ENCODE data around the gene COTL1. TPM values are rescaled to one million over a fixed set of nuclear protein-coding genes. Genes with fewer than 3 reads are reported as not detected.

Gene COTL1
- total and polyA plus RNA-seq, 2 of the 13 experiments (the other 11 are each of a cell fraction or from before 2014, with no cell fraction given) = 8.7 to 16.9 TPM

DNA sequence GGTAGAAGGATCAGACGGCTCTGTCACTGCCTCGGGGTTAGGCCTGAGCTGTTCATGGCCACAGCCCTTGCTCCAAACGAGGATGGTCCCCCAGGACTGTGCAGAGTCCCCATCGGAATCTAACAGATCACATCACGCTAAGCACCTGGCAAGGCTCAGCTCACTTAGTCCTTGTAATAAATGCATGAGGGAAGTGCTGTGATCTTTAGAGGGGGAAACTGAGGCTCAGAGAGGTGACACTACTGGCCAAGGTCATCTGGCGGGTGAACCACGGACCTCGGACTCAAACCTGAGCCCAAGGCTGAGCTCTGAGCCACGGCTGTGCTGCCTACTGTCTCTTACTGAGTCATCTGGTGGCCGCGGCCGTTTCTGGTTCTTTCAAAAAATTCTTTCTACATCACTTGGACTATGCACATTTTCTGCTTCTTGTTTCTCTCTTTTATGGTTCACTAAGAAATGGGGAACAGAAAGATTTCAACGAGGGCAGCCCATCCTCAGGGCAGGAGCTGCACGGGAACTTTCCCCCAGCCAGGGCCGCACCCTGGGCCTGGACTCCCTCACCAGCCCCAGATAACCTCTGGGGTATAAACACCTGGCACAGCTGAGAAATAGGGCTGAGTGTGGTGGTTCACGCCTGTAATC, 55.6 kb downstream of the COTL1 start:
- Histone ChIP-seq H3K9ac (ENCODE audit: insufficient read depth, low read depth, low read length) (no peak overlapping the region), H3K27me3 (ENCODE audit: control insufficient read depth in 1 of 2, insufficient read depth in 2 of 2, low read length in 2 of 2) (no peaks in the 10 kb centered on the region), H3K79me2 (ENCODE audit: insufficient read depth, low read length) (no peaks in the 10 kb centered on the region), H2AFZ (ENCODE audit: low read length) (no peak overlapping the region), H3K9me3 (ENCODE audit: low read length) (no peaks in the 10 kb centered on the region), H3K4me2 (ENCODE audit: low read depth, low read length) (no peak overlapping the region), H4K20me1 (ENCODE audit: insufficient read depth, low read length) (no peaks in the 10 kb centered on the region; the same call in 1 of the 2 replicates), H3K27ac (ENCODE audit: extremely low read length, insufficient read depth, low read length) (no peak overlapping the region), H3K4me3 (replicated peaks in 1 of 3; ENCODE audit: insufficient read depth in 1 of 3, low read depth in 2 of 3, low read length in 3 of 3) (no peak overlapping the region), H3K36me3 (replicated peaks in 1 of 2; ENCODE audit: control insufficient read depth in 1 of 2, insufficient read depth in 2 of 2, low read length in 2 of 2) (0 out of 5 replicates have a peak, but pooled peaks cover 0 to 2% of the 10 kb centered on the region in 2 experiments), H3K4me1 (ENCODE audit: insufficient read depth, low read length) (peaks cover 18% of the 10 kb centered on the region)
- WGBS (ENCODE audit: low lambda C conversion rate) = 54% methylated on average over 15 of the region's 16 CpGs
- no TSS peak for BruUV-seq (replicated peaks)
- FAIRE-seq = no peak
- intact Hi-C loops (cut with micrococcal nuclease; ENCODE audit: unreplicated experiment) = no loop called here
- in situ Hi-C loops (cut with HindIII; ENCODE audit: extremely low pct_ligation_motif_present, low pct_unique_long_range_greater_than_20kb) = no loop called here
- ChIA-PET CTCF (ENCODE audit: low intra/inter-chr PET ratio, low total read pairs) (no interaction called here), POLR2A (no interaction called here)
- ATAC-seq = peak; percentile 13; the same call in 2 of the 3 replicates
- no peak for DNase-seq (ENCODE audit: low spot score)
- TF ChIP-seq KLF16 (CRISPR knock-in tag; IDR thresholded peaks at IDR 0.05) (no peak), SP2 (CRISPR knock-in tag; IDR thresholded peaks at IDR 0.05) (0 out of 2 replicates have a peak, but pooled peaks have one; percentile 18)

DNA sequence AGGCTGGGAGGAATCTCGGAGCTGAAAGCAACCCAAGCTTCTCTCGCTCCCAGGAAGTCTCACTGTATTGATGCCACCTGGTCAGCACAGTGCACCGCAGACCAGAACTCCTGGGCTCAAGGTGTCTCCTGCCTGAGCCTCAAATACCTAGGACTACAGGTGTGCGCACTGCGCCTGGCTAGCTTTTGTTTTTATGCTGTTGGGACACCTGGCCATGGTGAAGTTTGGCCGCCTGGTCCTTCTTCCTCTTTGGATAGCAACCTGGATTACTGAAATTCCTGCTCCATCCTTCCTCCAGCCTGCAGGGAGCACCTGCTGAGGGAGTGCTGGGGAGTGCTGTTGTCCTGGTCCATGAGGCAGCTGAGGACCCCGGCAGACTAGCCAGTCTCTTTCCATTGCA, 56.6 kb downstream of the COTL1 start:
- no peak overlapping the region for H3K9ac ChIP-seq (ENCODE audit: insufficient read depth, low read depth, low read length)
- H2AFZ ChIP-seq (ENCODE audit: low read length) = no peak overlapping the region
- 66% methylated on average over 7 of the region's 7 CpGs for WGBS (ENCODE audit: low lambda C conversion rate)
- DNase-seq (ENCODE audit: low spot score) (no peak), FAIRE-seq (no peak), ATAC-seq (no peak)
- BruUV-seq (replicated peaks) = no TSS peak
- no peak overlapping the region for H3K4me3 ChIP-seq (replicated peaks in 1 of 3; ENCODE audit: insufficient read depth in 1 of 3, low read depth in 2 of 3, low read length in 3 of 3)
- in situ Hi-C loops (cut with HindIII; ENCODE audit: extremely low pct_ligation_motif_present, low pct_unique_long_range_greater_than_20kb) (no loop called here), intact Hi-C loops (cut with micrococcal nuclease; ENCODE audit: unreplicated experiment) (no loop called here)
- peaks cover 18% of the 10 kb centered on the region for H3K4me1 ChIP-seq (ENCODE audit: insufficient read depth, low read length)
- H3K27me3 ChIP-seq (ENCODE audit: control insufficient read depth in 1 of 2, insufficient read depth in 2 of 2, low read length in 2 of 2) = no peaks in the 10 kb centered on the region
- H3K36me3 ChIP-seq (replicated peaks in 1 of 2; ENCODE audit: control insufficient read depth in 1 of 2, insufficient read depth in 2 of 2, low read length in 2 of 2) = 0 out of 5 replicates have a peak, but pooled peaks cover 0 to 2% of the 10 kb centered on the region in 2 experiments
- ChIA-PET POLR2A (interaction anchor here (0.5 kb wide), 1 partner anchor 10 kb away, joined by 3 read pairs; no protein-coding TSS in a partner anchor), CTCF (ENCODE audit: low intra/inter-chr PET ratio, low total read pairs) (no interaction called here)
- no peak overlapping the region for H3K27ac ChIP-seq (ENCODE audit: extremely low read length, insufficient read depth, low read length)
- no peaks in the 10 kb centered on the region; the same call in 1 of the 2 replicates for H4K20me1 ChIP-seq (ENCODE audit: insufficient read depth, low read length)
- no peak for TF ChIP-seq RARA (CRISPR knock-in tag; IDR thresholded peaks at IDR 0.05)
- no peak for TF ChIP-seq ZNF546 (CRISPR knock-in tag; conservative IDR thresholded peaks at IDR 0.05)
- TF ChIP-seq ZNF263 (CRISPR knock-in tag; IDR thresholded peaks at IDR 0.05) = peak; percentile 76
- TF ChIP-seq ZNF720 (CRISPR knock-in tag; IDR thresholded peaks at IDR 0.05) = no peak
- TF ChIP-seq NFKBIZ (CRISPR knock-in tag; IDR thresholded peaks at IDR 0.05) = no peak
- no peak for TF ChIP-seq ZNF792 (CRISPR knock-in tag; IDR thresholded peaks at IDR 0.05)
- no peak for TF ChIP-seq ZBTB2 (CRISPR knock-in tag; IDR thresholded peaks at IDR 0.05; ENCODE audit: low read depth)
- no peak overlapping the region for H3K4me2 ChIP-seq (ENCODE audit: low read depth, low read length)
- no peaks in the 10 kb centered on the region for H3K9me3 ChIP-seq (ENCODE audit: low read length)
- H3K79me2 ChIP-seq (ENCODE audit: insufficient read depth, low read length) = no peaks in the 10 kb centered on the region
